ENCODE results near the gene IKBKG.

The IKBKG gene, protein sequence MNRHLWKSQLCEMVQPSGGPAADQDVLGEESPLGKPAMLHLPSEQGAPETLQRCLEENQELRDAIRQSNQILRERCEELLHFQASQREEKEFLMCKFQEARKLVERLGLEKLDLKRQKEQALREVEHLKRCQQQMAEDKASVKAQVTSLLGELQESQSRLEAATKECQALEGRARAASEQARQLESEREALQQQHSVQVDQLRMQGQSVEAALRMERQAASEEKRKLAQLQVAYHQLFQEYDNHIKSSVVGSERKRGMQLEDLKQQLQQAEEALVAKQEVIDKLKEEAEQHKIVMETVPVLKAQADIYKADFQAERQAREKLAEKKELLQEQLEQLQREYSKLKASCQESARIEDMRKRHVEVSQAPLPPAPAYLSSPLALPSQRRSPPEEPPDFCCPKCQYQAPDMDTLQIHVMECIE

DNA sequence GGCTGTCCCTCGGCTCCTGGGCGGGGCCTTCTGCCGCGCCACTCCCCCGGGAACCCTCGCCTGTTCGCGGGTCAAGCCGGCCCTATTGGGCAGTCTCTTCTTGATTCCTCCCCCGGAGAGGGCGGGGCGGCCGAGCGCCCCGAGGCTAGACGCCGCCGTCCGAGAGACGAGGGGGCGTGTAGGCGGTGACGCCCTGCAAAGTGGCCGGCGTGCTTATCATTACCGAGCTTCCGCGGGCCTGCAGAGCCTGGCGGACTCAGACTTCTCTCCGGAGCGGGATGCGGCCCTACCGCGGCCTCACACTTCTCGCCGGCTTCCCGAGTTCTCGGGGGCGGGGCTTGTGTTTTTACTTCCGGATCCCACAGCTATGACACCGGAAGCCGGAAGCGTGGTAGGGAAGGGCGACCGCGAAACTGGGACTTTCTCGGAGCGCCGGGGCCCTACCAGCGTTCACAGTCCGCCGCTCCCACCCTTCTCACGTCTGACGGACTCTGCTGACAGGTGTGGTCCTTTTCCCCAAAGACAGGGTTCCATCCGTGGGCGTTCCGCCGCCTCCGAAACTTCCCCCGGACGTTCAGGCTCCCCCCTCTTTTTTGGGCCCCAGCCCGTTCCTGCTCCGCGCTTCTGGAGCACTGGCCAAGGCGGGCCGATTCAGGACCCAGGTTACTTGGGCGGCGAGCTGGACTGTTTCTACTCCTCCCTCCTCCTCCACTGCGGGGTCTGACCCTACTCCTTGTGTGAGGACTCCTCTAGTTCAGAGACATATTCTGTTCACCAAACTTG is at the start of gene IKBKG:
Gene IKBKG (plus strand): TSS at position 376 of the 783 bp plus-strand sequence. CDS start 4,383 bp downstream, outside the sequence.
- no peak for TF ChIP-seq GATA2 (IDR thresholded peaks at IDR 0.05; ENCODE audit: low read depth, low read length)
- no peak for TF ChIP-seq GATA3 (IDR thresholded peaks at IDR 0.05; ENCODE audit: low read depth, low read length)

DNA sequence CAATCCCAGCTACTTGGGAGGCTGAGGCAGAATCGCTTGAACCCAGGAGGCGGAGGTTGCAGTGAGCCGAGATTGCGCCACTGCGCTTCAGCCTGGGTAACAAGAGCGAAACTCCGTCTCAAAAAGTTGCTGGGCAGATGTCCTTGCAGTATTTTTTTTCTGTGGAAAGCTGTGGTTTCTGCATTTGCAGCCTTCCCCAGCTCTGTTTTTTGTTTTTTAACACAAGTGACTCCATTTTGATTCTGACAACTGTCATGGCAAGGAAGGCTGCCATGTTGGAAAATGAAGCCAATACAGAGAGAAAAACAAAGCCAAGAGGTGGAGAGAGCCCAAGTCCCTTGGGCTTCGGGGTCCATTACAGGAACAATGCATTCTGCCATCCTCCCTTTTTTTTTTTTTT is 45.3 kb upstream of the IKBKG start:
- TF ChIP-seq GATA3 (IDR thresholded peaks at IDR 0.05; ENCODE audit: low read depth, low read length) (no peak), GATA2 (IDR thresholded peaks at IDR 0.05; ENCODE audit: low read depth, low read length) (no peak)

DNA sequence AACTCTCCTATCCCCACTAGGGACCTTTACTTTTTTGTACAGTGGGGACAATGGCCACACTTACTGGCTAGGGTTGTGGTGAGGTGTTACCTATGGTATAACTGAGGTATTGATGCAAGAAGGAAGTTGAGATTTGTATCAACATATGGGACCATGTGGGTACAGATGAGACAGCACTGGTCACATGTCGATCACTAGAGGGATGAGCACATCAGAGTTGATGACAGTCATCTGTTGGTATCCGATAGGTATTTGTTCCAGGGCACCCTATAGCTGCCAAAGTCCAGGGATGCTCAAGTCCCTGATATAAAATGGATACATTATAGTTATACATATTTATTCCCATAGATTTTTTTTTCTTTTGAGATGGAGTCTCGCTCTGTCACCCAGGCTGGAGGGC is 44.4 kb upstream of the IKBKG start:
- no peak for TF ChIP-seq GATA2 (IDR thresholded peaks at IDR 0.05; ENCODE audit: low read depth, low read length)

DNA sequence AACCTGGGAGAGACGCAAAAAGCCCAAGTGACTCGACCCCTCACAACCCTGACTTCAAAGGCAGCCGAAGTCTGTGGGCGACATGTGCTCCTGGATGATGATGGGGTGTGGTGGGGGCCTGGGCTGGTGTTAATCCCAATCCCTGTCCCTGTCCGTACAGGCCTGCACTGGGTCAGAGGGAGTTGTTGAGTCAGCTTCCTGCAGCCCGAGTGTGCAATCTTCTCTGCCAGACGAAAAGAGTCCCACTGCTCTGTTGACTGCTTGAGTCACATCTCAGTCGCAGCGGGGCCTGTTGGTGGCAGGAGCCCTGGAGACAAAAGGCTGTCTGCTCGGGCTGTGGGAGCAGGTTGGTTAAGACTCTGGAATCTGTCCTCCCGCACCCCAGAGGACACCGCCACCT is 41.7 kb upstream of the IKBKG start:
- no peak for TF ChIP-seq GATA3 (IDR thresholded peaks at IDR 0.05; ENCODE audit: low read depth, low read length)
- no peak for TF ChIP-seq GATA2 (IDR thresholded peaks at IDR 0.05; ENCODE audit: low read depth, low read length)

DNA sequence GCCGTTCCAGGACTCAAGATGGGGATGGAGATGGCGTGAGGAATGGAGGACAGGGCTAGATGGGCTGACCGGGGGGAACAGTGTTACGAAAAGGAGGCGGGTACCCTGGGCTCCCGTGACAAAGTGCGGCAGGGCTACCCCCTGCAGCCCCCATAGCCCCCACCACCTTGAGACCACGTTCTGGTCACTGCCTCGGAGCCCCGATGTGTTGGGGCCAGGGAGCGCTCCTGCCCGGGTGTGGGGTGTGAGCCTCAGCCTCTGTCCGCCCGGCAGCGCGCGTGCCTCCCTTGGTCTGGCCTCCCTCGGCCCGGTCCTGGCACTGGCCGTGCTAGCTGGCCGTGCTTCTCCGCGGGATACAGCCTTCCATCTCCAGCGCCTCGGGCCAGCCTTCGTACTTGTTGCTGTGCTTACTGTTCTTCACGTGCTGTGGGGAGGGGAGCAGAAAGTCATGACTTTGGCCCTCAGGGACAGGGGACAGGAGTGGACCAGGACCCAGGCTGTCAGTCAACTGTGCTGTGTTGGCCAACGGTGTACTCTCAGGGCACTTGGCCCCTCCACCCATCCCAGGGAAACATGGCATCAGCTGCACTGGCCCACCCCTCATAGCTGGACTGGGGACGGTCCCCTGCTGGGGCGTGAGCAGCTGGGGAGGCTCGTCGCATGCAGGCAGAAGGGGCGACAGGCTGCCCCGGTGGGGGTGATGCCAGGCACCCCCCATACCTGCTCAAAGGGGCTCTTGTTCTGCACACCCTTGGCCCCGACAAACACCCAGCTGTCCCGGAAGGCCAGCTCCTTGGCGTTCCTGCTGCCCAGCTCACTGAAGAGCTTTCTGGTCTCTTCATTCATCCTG is 40.7 kb upstream of the IKBKG start:
- no peak for TF ChIP-seq GATA2 (IDR thresholded peaks at IDR 0.05; ENCODE audit: low read depth, low read length)
- TF ChIP-seq GATA3 (IDR thresholded peaks at IDR 0.05; ENCODE audit: low read depth, low read length): no peak

DNA sequence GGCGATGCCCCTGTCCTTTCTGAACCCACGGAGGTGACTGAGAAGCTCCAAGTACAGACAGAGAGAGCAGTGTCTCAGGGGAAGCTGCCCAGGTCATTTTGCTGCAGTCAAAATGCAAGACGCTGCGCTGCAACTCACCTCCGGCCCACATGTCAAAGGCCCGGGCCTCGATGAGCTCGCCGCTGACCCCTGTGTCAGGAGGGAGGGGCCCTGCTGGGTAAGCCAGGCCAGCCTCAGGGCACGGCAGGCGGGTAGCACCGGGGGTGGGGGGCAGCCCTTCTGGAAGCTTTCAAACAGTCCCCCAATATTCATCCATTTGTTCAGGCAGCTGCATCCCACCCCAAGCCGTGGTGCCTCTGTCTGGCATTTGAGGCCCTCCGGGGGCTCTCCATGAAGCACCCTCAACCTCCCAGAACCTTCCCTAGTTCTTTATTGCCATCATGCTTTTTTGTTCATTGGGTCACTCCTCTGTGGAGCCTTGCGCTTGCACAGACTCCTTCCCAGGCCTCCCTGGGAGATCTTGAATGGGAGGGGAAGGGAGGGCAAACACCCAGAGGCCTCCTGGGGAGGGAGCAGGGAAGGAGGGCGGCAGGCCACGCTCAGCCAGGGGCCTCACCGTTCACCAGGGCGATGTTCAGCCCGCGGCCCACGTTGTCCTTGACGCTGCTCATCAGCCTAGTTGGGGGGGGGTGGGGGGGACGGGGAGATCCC is 39.6 kb upstream of the IKBKG start:
- TF ChIP-seq GATA3 (IDR thresholded peaks at IDR 0.05; ENCODE audit: low read depth, low read length) (no peak), GATA2 (IDR thresholded peaks at IDR 0.05; ENCODE audit: low read depth, low read length) (no peak)

DNA sequence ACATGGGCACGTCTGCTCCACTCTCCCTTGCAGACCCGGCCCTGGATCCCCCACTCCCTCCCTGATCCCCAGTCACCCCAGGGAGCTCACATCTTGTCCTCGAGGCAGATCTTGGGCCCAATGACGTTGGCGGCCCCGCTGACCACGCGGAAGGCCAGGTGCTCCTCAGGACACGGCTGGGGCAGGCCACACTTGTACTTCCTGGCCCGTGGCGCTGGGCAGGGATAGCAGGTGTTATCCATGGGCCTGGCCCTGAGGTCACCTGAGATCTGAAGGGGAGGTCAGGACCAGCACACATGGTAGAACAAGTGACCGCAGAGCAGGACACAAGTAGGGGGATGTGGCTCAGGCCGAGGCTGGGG is 39.1 kb upstream of the IKBKG start:
- TF ChIP-seq GATA3 (IDR thresholded peaks at IDR 0.05; ENCODE audit: low read depth, low read length): no peak
- TF ChIP-seq GATA2 (IDR thresholded peaks at IDR 0.05; ENCODE audit: low read depth, low read length): no peak

DNA sequence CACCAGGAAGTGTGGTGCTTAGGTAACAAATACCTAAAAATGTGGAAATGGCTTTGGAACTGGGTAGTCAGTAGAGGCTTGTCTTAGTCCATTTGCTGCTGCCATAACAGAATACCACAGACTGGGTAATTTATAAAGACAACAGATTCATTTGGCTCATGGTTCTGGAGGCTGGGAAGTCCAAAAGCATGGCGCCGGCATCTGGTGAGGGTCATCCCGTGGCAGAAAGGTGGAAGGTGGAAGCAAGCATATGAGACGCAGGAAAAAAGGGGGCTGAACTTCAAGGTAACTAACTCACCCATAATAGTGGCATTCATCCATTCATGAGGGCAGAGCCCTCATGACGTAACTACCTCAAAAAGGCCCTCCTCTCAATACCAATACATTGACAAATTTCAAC is 38.0 kb upstream of the IKBKG start:
- no peak for TF ChIP-seq GATA3 (IDR thresholded peaks at IDR 0.05; ENCODE audit: low read depth, low read length)
- TF ChIP-seq GATA2 (IDR thresholded peaks at IDR 0.05; ENCODE audit: low read depth, low read length): no peak

DNA sequence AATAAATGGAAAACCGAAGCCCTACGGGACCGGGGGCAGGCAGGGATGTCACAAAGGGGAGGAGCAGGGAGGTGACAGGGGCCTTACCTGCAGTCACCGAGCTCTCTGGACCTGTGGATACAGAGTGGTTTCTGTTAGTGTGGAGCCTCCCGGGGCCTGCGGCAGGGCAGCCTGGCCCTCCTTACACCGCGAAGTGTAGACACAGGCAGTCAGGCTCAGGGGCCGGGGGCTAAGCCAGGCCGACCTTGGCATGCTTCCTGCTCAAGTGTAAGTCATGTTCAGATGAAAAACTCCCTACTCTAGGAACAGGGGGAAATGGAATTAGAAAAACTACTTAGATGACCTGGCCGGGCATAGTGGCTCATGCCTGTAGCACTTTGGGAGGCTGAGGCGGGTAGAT is 35.7 kb upstream of the IKBKG start:
- TF ChIP-seq GATA2 (IDR thresholded peaks at IDR 0.05; ENCODE audit: low read depth, low read length) (no peak), GATA3 (IDR thresholded peaks at IDR 0.05; ENCODE audit: low read depth, low read length) (no peak)

DNA sequence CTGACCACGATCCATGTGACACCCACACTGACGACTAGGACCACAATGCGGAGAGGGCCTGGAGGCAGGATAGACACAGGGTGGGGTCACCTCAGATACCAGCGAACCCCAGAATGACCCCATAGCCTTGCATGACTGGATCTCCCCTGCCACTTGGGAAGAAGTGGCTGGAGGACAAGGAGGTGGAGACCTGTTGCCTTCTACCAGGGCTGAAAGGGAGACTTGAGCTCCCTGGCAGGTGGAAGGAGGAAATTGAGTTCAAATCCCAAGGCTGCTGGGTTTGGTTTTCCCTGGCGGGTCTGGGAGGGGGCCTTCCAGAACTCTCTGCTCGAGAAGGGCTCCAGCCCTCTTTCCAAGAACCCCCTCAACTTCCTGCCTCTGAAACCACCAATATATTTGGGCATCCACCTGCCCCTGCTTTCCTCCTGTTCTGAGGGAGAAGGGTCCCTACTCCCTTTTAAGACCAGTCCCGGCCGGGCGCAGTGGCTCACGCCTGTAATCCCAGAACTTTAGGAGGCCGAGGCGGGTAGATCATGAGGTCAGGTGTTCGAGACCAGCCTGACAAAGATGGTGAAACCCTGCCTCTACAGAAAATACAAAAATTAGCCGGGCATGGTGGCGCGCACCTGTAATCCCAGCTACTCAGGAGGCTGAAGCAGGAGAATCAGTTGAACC is 34.4 kb upstream of the IKBKG start:
- TF ChIP-seq GATA2 (IDR thresholded peaks at IDR 0.05; ENCODE audit: low read depth, low read length): no peak
- no peak for TF ChIP-seq GATA3 (IDR thresholded peaks at IDR 0.05; ENCODE audit: low read depth, low read length)

DNA sequence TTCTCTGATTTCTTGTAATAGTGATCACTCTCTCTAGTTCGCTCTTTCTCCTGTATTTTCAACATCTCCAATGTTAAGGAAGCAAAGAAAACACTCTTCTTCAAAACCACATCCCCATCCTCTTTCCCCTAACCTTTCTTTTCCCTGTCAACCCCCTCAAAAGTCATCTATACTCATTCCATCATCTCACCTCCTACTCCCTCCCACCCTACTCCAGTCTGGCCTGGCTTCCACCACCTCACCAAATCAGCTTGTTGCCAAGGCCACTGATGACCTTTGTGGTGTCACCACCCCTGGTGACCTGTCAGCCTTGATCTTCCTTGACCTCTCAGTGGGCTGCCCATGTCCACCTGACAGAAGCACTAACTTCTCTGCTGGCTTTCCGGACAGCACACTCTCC is 33.7 kb upstream of the IKBKG start:
- TF ChIP-seq GATA3 (IDR thresholded peaks at IDR 0.05; ENCODE audit: low read depth, low read length) (no peak), GATA2 (IDR thresholded peaks at IDR 0.05; ENCODE audit: low read depth, low read length) (no peak)

DNA sequence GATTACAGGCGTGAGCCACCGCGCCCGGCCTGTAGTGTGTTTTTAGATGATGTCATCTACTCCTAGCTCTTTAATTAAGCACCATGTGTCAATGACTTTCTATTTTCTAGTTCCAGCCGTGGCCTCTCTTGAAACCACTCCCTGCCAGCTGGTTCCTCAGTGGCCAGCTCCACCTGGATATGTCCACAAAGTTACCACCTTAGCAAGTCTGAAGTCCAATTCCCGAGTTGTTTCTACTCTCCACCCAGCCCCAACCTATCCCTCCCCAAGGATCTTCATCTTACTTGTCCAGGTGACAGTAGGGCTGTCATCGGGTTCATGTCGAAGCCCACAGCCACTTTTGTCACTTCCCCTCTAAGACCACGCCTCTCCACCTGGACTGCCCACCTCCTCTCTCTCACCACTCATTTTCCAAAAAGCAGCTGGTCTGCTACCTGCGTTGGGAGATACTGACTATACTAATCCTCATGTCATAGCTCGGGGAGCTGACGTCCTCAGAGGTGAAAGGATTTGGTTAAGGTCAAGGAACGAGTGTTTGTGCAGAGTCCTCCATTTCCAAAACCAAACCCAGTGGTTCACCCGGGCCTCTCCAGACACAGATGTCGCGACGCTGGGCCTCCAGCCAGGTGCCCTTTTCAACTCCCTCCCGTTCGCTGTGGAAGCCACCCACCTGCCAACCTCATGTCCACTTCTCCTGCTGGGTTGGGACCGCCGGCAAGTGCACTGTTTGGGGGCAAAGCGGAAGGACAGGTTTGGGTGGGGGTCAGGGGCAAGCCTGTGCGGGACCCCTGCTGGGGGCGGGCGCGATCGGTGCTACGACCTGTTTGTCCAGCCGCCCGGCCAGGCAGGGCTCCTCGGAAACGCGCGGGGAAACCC is 32.1 kb upstream of the IKBKG start:
- TF ChIP-seq GATA2 (IDR thresholded peaks at IDR 0.05; ENCODE audit: low read depth, low read length): no peak
